HG02571 (cell line): Measurements from ENCODE around the gene BMP6.

Experiments
- ATAC-seq: cut with Tn5 transposase; IDR thresholded peaks from one replicate; pipeline ENCODE4 v1.9.1; 2021; ENCODE audit warnings: mild to moderate bottlenecking, moderate library complexity; ENCODE audit not compliant: unreplicated experiment

The BMP6 gene

DNA sequence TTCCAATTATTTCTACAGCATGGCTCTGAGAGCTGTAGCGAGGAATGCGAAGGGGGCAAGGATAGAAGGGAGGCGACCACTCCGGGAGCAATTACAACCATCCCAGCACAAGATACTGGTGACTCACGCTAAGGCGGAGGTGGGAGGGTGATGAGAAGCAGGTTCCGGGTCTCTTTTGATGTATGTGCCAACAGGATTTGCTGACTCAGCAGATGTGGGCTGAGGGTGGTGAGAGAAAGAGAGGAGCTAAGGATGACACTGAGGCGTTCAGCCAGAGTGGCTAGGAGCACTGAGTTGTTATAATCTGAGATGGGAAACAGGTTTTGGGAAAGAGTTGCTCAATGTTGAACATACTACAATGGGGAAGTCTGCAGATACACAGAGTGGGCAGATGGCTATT lies 194.0 kb downstream of the BMP6 start:
- no peak for ATAC-seq

DNA sequence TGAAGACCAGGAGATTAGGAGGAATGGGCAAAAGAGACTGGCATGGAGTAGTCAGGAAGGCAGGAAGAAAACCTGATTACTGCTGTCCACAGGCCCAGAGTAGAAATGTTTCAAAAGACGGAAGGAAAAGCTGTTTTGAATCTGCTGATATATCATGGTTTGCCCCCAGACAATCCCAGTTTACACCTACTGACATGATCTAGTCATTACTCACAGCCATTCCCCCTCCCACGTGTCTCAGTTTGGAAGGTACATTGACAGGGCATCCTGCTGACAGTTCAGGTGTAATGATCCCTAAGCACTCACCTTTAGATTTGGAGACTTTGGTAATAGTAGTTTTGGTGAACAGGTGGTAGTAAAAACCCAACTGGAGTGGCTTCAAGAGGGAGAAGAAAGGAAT lies 194.5 kb downstream of the BMP6 start:
- ATAC-seq: no peak

DNA sequence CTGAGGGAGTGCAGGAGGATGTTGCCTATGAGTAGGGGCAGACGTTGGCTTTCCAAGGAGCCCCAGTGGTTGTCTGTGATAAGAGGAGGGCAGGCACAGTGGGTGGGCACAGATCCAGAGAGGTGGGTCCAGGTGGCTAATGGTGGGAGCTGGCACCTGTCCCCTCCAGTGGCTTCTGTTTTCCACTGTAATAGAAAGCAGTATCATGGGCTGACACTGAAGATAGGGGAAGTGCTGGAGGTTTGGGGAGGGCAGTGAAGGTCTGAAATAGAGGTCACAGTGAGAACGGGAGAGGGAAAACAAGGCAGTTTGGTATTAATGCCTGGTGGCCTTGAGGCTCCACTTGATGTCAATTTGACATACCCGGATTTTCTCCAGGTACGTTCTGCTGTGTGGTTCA lies 195.1 kb downstream of the BMP6 start:
- ATAC-seq: no peak

DNA sequence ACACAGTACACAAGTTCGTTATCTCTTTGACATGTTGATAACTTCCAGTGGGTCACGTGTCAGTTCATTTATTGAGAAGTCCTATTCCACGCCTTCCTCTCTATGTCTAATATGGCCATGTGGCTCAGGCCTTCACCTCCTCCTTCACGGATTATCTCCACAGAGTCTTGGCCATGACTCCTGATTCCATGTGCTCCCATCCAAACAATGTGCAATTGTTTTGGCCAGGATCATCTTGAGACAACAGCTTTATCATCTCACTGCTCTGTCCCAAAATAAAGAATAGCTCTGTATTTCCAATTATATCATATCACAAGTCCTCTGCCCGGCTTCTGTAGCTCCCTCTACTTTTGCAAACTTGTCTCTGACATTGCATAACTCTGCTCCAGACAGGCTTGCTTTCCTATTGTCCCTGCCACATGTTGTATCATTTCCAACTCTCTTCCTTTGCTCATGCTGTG lies 195.8 kb downstream of the BMP6 start:
- no peak for ATAC-seq

DNA sequence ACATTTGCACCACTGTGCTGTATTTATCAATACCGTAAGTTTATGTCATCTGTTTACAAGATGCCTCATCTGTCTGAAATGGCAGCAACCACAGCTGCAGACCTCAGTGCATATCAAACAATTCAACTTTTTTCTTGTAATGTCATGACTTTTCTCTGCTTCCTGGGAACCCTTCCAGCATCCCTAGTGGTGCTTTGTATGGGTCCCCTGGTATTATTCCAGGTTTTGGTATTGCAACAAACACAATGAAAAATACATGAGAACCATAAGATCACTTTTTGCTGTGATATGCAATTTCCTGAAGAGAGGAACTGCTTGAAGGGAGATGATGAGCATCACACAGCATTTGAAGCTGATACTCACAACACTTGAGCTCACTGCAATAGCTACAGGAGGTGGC lies 196.7 kb downstream of the BMP6 start:
- ATAC-seq: no peak

DNA sequence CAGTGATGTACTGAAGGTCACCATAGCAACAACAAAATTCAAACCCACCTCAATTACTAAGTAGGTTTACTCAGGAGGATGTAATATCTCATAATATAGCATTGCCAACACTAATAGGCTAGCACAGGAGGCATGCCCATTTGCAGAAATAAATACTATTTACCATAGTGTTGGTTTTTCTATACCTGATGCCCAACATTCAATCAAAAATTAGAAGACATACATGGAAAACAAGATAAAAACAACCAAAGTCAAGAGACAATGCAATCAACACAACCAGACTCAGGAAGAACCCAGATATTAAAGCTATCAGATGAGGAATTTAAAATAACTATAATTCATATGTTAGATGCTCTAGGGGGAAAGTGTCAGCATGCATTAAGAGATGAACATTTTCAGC lies 199.0 kb downstream of the BMP6 start:
- ATAC-seq: no peak
